IPS-15b (cell line): Measurements from ENCODE around the gene CYFIP2.
"Not testable (repeated sequence)": the region's sequence is repeated elsewhere in the genome, so short reads cannot be mapped to it uniquely, and the experiment has no call there.

ENCODE experiments used
- H3K27me3 ChIP-seq: one replicate; pipeline ENCODE4 v1.6.1; 2013; ENCODE audit warnings: low read length; ENCODE audit not compliant: control insufficient read depth, insufficient read depth
- H3K36me3 ChIP-seq: one replicate; pipeline ENCODE4 v1.6.1; 2013; ENCODE audit warnings: low read length; ENCODE audit not compliant: control insufficient read depth, insufficient read depth
- H3K4me1 ChIP-seq: one replicate; pipeline ENCODE4 v1.6.1; 2013; ENCODE audit warnings: mild to moderate bottlenecking, low read length; ENCODE audit not compliant: control insufficient read depth, insufficient read depth
- H3K4me3 ChIP-seq: one replicate; pipeline ENCODE4 v1.5.1; 2013; ENCODE audit warnings: low read depth, low read length
- H3K9ac ChIP-seq: one replicate; pipeline ENCODE4 v1.6.1; 2013; ENCODE audit warnings: low read depth, mild to moderate bottlenecking, low read length
- H3K9me3 ChIP-seq: one replicate; pipeline ENCODE4 v1.6.1; 2013; ENCODE audit warnings: mild to moderate bottlenecking, low read length; ENCODE audit not compliant: control insufficient read depth, insufficient read depth

The CYFIP2 gene

GRCh38 chr5:157390133-157390532, 124.2 kb downstream of the CYFIP2 start:
- Histone ChIP-seq H3K4me3 (no peak overlapping the region), H3K27me3 (no peaks in the 10 kb centered on the region), H3K4me1 (peaks cover 2% of the 10 kb centered on the region), H3K9ac (no peak overlapping the region), H3K36me3 (peaks cover 2% of the 10 kb centered on the region), H3K9me3 (no peaks in the 10 kb centered on the region)

- Histone ChIP-seq H3K36me3 (peaks cover 2% of the 10 kb centered on the region), H3K4me3 (no peak overlapping the region), H3K9me3 (no peaks in the 10 kb centered on the region), H3K4me1 (peaks cover under 1% of the 10 kb centered on the region), H3K27me3 (no peaks in the 10 kb centered on the region), H3K9ac (no peak overlapping the region)
Measured at GRCh38 chr5:157390551-157391297, 124.8 kb downstream of the CYFIP2 start.

GRCh38 chr5:157398305-157398704, 132.4 kb downstream of the CYFIP2 start:
- Histone ChIP-seq H3K9me3 (no peaks in the 10 kb centered on the region), H3K4me3 (no peak overlapping the region), H3K9ac (no peak overlapping the region), H3K36me3 (no peaks in the 10 kb centered on the region), H3K27me3 (no peaks in the 10 kb centered on the region), H3K4me1 (no peaks in the 10 kb centered on the region)

GRCh38 chr5:157400741-157401495, 135.0 kb downstream of the CYFIP2 start:
- no peak overlapping the region for H3K4me3 ChIP-seq
- no peaks in the 10 kb centered on the region for H3K27me3 ChIP-seq
- H3K36me3 ChIP-seq, result no peaks in the 10 kb centered on the region
- no peaks in the 10 kb centered on the region for H3K4me1 ChIP-seq
- no peak overlapping the region for H3K9ac ChIP-seq
- peaks cover 3% of the 10 kb centered on the region for H3K9me3 ChIP-seq

GRCh38 chr5:157415838-157416237, 149.9 kb downstream of the CYFIP2 start:
- no peak overlapping the region for H3K9ac ChIP-seq
- no peak overlapping the region for H3K4me3 ChIP-seq
- no peaks in the 10 kb centered on the region for H3K27me3 ChIP-seq
- no peaks in the 10 kb centered on the region for H3K36me3 ChIP-seq
- H3K9me3 ChIP-seq, result no peaks in the 10 kb centered on the region
- H3K4me1 ChIP-seq, result no peaks in the 10 kb centered on the region

- not testable (repeated sequence) for H3K9ac ChIP-seq, H3K9me3 ChIP-seq, H3K36me3 ChIP-seq, H3K4me1 ChIP-seq, H3K4me3 ChIP-seq, H3K27me3 ChIP-seq
Measured at GRCh38 chr5:157419521-157419920, 153.6 kb downstream of the CYFIP2 start.

- not testable (repeated sequence) for H3K27me3 ChIP-seq, H3K36me3 ChIP-seq, H3K4me3 ChIP-seq, H3K9me3 ChIP-seq, H3K4me1 ChIP-seq, H3K9ac ChIP-seq
Measured at GRCh38 chr5:157429920-157430319, 164.0 kb downstream of the CYFIP2 start.

GRCh38 chr5:157431544-157432200, 165.7 kb downstream of the CYFIP2 start:
- Histone ChIP-seq H3K36me3 (no peaks in the 10 kb centered on the region), H3K27me3 (no peaks in the 10 kb centered on the region), H3K4me3 (no peak overlapping the region), H3K9ac (no peak overlapping the region), H3K9me3 (no peaks in the 10 kb centered on the region), H3K4me1 (no peaks in the 10 kb centered on the region)

GRCh38 chr5:157434096-157434495, 168.2 kb downstream of the CYFIP2 start:
- no peaks in the 10 kb centered on the region for H3K4me1 ChIP-seq
- no peak overlapping the region for H3K4me3 ChIP-seq
- no peak overlapping the region for H3K9ac ChIP-seq
- H3K36me3 ChIP-seq, result no peaks in the 10 kb centered on the region
- H3K9me3 ChIP-seq, result no peaks in the 10 kb centered on the region
- H3K27me3 ChIP-seq, result no peaks in the 10 kb centered on the region

GRCh38 chr5:157443041-157443549, 177.2 kb downstream of the CYFIP2 start:
- Histone ChIP-seq H3K4me1 (no peaks in the 10 kb centered on the region), H3K9ac (no peak overlapping the region), H3K4me3 (no peak overlapping the region), H3K27me3 (no peaks in the 10 kb centered on the region), H3K9me3 (no peaks in the 10 kb centered on the region), H3K36me3 (no peaks in the 10 kb centered on the region)

- Histone ChIP-seq H3K4me3 (no peak overlapping the region), H3K9me3 (no peaks in the 10 kb centered on the region)
Measured at GRCh38 chr5:157444224-157444623, 178.3 kb downstream of the CYFIP2 start.

More at GRCh38 chr5:157444224-157444623, 178.3 kb downstream of the CYFIP2 start:
- Histone ChIP-seq H3K36me3 (no peaks in the 10 kb centered on the region), H3K4me1 (no peaks in the 10 kb centered on the region), H3K9ac (no peak overlapping the region), H3K27me3 (no peaks in the 10 kb centered on the region)
